H9 (cell line): Measurements from ENCODE around the gene LMTK3. TPM values are rescaled to one million over a fixed set of nuclear protein-coding genes. Genes with fewer than 3 reads are reported as not detected.

Experiments
- DNase-seq: peaks from one replicate; pipeline ENCODE4 v3.0.0-alpha.2; 2017
- H2AFZ ChIP-seq: one replicate; pipeline ENCODE4 v1.6.1; 2013; ENCODE audit warnings: mild to moderate bottlenecking, low read length, control low read depth, moderate library complexity
- H2AK5ac ChIP-seq: 2 replicates; pipeline ENCODE4 v1.6.1; 2013; ENCODE audit warnings: low read length, control low read depth, mixed read lengths; ENCODE audit not compliant: insufficient read length
- H2BK120ac ChIP-seq: one replicate; pipeline ENCODE4 v1.6.1; 2013; ENCODE audit warnings: low read depth, mild to moderate bottlenecking, low read length, control low read depth, inconsistent platforms; ENCODE audit not compliant: poor library complexity, severe bottlenecking
- H2BK12ac ChIP-seq: 2 replicates; pipeline ENCODE4 v1.6.1; 2013; ENCODE audit warnings: low read length, control low read depth, mixed read lengths, low read depth; ENCODE audit not compliant: insufficient read length
- H2BK15ac ChIP-seq: 2 replicates; pipeline ENCODE4 v1.6.1; 2013; ENCODE audit warnings: low read depth, low read length, control low read depth
- H2BK20ac ChIP-seq: one replicate; pipeline ENCODE4 v1.6.1; 2013; ENCODE audit warnings: low read depth, mild to moderate bottlenecking, low read length, control low read depth, inconsistent platforms; ENCODE audit not compliant: poor library complexity, severe bottlenecking
- H2BK5ac ChIP-seq: 2 replicates; pipeline ENCODE4 v1.6.1; 2013; ENCODE audit warnings: low read length, control low read depth, mixed read lengths; ENCODE audit not compliant: insufficient read length
- H3K14ac ChIP-seq: 2 replicates; pipeline ENCODE4 v1.6.1; 2013; ENCODE audit warnings: low read length, control low read depth; ENCODE audit not compliant: insufficient read depth
- H3K18ac ChIP-seq: 2 replicates; pipeline ENCODE4 v1.6.1; 2013; ENCODE audit warnings: low read depth, mild to moderate bottlenecking, mixed read lengths, low read length, control low read depth; ENCODE audit not compliant: insufficient read length
- H3K23ac ChIP-seq: 2 replicates; pipeline ENCODE4 v1.6.1; 2013; ENCODE audit warnings: low read length, control low read depth, mixed read lengths, low read depth; ENCODE audit not compliant: insufficient read length
- H3K23me2 ChIP-seq: 2 replicates; pipeline ENCODE4 v1.6.1; 2013; ENCODE audit warnings: low read depth, mild to moderate bottlenecking, mixed read lengths, low read length, control low read depth; ENCODE audit not compliant: insufficient read length, poor library complexity, severe bottlenecking
- H3K27ac ChIP-seq: 2 replicates; pipeline ENCODE4 v1.5.1; 2013; ENCODE audit warnings: low read length, control low read depth, mixed read lengths, low read depth; ENCODE audit not compliant: insufficient read length
- H3K27me3 ChIP-seq: 2 replicates; pipeline ENCODE4 v1.6.1; 2013; ENCODE audit warnings: low read length, control low read depth, inconsistent platforms; ENCODE audit not compliant: insufficient read depth
- H3K4ac ChIP-seq: 2 replicates; pipeline ENCODE4 v1.6.1; 2013; ENCODE audit warnings: low read depth, mild to moderate bottlenecking, control low read depth, inconsistent platforms, low read length, moderate library complexity
- H3K4me1 ChIP-seq: 2 replicates; pipeline ENCODE4 v1.6.1; 2013; ENCODE audit warnings: low read length, control low read depth, inconsistent platforms; ENCODE audit not compliant: insufficient read depth
- H3K4me2 ChIP-seq: 2 replicates; pipeline ENCODE4 v1.6.1; 2013; ENCODE audit warnings: low read length, control low read depth, mixed read lengths; ENCODE audit not compliant: insufficient read length, insufficient read depth
- H3K56ac ChIP-seq: 2 replicates; pipeline ENCODE4 v1.6.1; 2013; ENCODE audit warnings: low read depth, mild to moderate bottlenecking, mixed read lengths, low read length, control low read depth; ENCODE audit not compliant: insufficient read length
- H3K79me1 ChIP-seq: 2 replicates; pipeline ENCODE4 v1.6.1; 2013; ENCODE audit warnings: low read depth, mild to moderate bottlenecking, moderate library complexity, low read length, control low read depth, inconsistent platforms; ENCODE audit not compliant: insufficient read depth, poor library complexity, severe bottlenecking
- H3K79me2 ChIP-seq: 2 replicates; pipeline ENCODE4 v1.6.1; 2013; ENCODE audit warnings: low read length, control low read depth, inconsistent platforms; ENCODE audit not compliant: insufficient read depth
- H3K9ac ChIP-seq: 2 replicates; pipeline ENCODE4 v1.6.1; 2013; ENCODE audit warnings: low read length, control low read depth, mixed read lengths; ENCODE audit not compliant: insufficient read length; ENCODE audit errors: extremely low read depth
- H3K9me3 ChIP-seq: one replicate; pipeline ENCODE4 v1.6.1; 2013; ENCODE audit warnings: low read depth, low read length, inconsistent platforms; ENCODE audit not compliant: control insufficient read depth
- H3T11ph ChIP-seq: one replicate; pipeline ENCODE4 v1.6.1; 2013; ENCODE audit warnings: mild to moderate bottlenecking, low read length, control low read depth, inconsistent platforms
- H4K20me1 ChIP-seq: one replicate; pipeline ENCODE4 v1.6.1; 2013; ENCODE audit not compliant: control insufficient read depth, insufficient read length, insufficient read depth
- H4K5ac ChIP-seq: 2 replicates; pipeline ENCODE4 v1.6.1; 2013; ENCODE audit warnings: low read depth, mild to moderate bottlenecking, mixed read lengths, low read length, control low read depth; ENCODE audit not compliant: insufficient read length
- H4K8ac ChIP-seq: replicated peaks from 2 replicates; pipeline ENCODE4 v1.6.1; 2013; ENCODE audit warnings: low read length, control low read depth, mixed read lengths, low read depth; ENCODE audit not compliant: insufficient read length
- H4K91ac ChIP-seq: 2 replicates; pipeline ENCODE4 v1.6.1; 2013; ENCODE audit warnings: low read depth, mild to moderate bottlenecking, moderate library complexity, mixed read lengths, low read length, control low read depth; ENCODE audit not compliant: insufficient read length
- H3K27ac Mint-ChIP-seq, 3 experiments: 2 replicates in 2 of 3; 3 replicates in 1 of 3; pipeline ENCODE4 v1.8.0; 2020 to 2021; ENCODE audit warnings: mixed read lengths in 3 of 3, mild to moderate bottlenecking in 1 of 3, moderate library complexity in 1 of 3
- H3K27me3 Mint-ChIP-seq: 2 replicates; pipeline ENCODE4 v1.8.0; 2021; ENCODE audit warnings: low read depth, mild to moderate bottlenecking, moderate library complexity, mixed read lengths
- H3K36me3 Mint-ChIP-seq, 3 experiments: 2 replicates in 2 of 3; 3 replicates in 1 of 3; pipeline ENCODE4 v1.8.0; 2020 to 2021; ENCODE audit warnings: low read depth in 3 of 3, mixed read lengths in 3 of 3; ENCODE audit not compliant: insufficient read depth in 1 of 3
- H3K4me1 Mint-ChIP-seq, 2 experiments: 2 replicates each; pipeline ENCODE4 v1.8.0; 2020; ENCODE audit warnings: mixed read lengths in 2 of 2
- H3K4me3 Mint-ChIP-seq, 2 experiments: 2 replicates in 1 of 2; 3 replicates in 1 of 2; pipeline ENCODE4 v1.8.0; 2020 to 2021; ENCODE audit warnings: mild to moderate bottlenecking in 2 of 2, mixed read lengths in 2 of 2, moderate library complexity in 1 of 2
- H3K9me3 Mint-ChIP-seq, 2 experiments: 2 replicates in 1 of 2; 3 replicates in 1 of 2; pipeline ENCODE4 v1.8.0; 2020; ENCODE audit warnings: mild to moderate bottlenecking in 2 of 2, mixed read lengths in 2 of 2, moderate library complexity in 1 of 2
- WGBS: extraction: QIAGEN DNeasy Blood & Tissue Kit; methylation state at CpG from one replicate; pipeline ENCODE4 v1.1.7; 2013; ENCODE audit warnings: missing lambda C conversion rate, low lambda C conversion rate, mixed read lengths; ENCODE audit not compliant: insufficient read length; ENCODE audit errors: extremely low coverage; 5-methylcytosine and 5-hydroxymethylcytosine counted together
- total RNA-seq: library from RNA; stranded (reverse); gene quantifications from 2 replicates; pipeline ENCODE4 v1.2.1, GENCODE V29; 2021
- TF ChIP-seq, protein P1 (sequence below): fragments of 200-600 bp; sonication (generic); conservative IDR thresholded peaks from 3 replicates; pipeline ENCODE4 v1.8.0; 2021; ENCODE audit warnings: antibody characterized with exemption, mild to moderate bottlenecking

The LMTK3 gene
- total RNA-seq, 1 experiment from 2014 or later: 14.4 TPM

DNA sequence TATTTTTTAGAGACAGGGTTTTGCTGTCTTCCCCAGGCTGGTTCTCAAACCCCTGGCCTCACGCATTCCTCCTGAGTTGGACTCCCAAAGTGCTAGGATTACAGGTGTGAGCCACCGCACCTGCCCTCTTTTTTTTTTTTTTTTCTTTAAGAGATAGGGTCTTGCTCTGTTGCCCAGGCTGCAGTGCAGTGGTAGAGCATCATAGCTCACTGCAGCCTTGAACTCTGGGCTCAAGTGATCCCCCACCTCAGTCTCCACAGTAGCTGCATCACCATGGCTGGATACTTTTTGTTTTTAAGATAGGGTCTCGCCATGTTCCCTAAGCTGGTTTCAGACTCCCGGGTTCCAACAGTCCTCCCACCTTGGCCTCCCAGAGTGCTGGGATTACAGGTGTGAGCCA, 54.8 kb downstream of the LMTK3 start:
- no peak overlapping the region for H3K9ac ChIP-seq
- no peaks in the 10 kb centered on the region for H3K4me1 ChIP-seq
- no peak for DNase-seq
- no peak overlapping the region for H2AFZ ChIP-seq
- no peaks in the 10 kb centered on the region for H3K27me3 ChIP-seq
- no peak overlapping the region for H2AK5ac ChIP-seq
- Mint-ChIP-seq H3K9me3 (no peaks in the 10 kb centered on the region), H3K27ac (no peak overlapping the region), H3K27me3 (no peaks in the 10 kb centered on the region), H3K4me3 (no peak overlapping the region), H3K36me3 (peaks cover 20 to 63% (median 35%) of the 10 kb centered on the region in 3 experiments), H3K4me1 (peaks cover 6 to 7% of the 10 kb centered on the region in 2 experiments; a peak in 3 of 4 replicates)
- WGBS: no CpG with 5 or more reads among the region's 4 CpGs
- H4K8ac ChIP-seq: no peak overlapping the region
- no peak overlapping the region for H3K23ac ChIP-seq
- H3K23me2 ChIP-seq: no peaks in the 10 kb centered on the region
- H3K4me2 ChIP-seq: no peak overlapping the region
- no peak overlapping the region for H2BK20ac ChIP-seq
- H3K79me2 ChIP-seq: no peaks in the 10 kb centered on the region
- H3K56ac ChIP-seq: no peak overlapping the region
- no peak overlapping the region for H3K18ac ChIP-seq
- no peak overlapping the region for H3K14ac ChIP-seq
- no peaks in the 10 kb centered on the region for H3K79me1 ChIP-seq
- no peak overlapping the region for H2BK5ac ChIP-seq
- no peak overlapping the region for H4K91ac ChIP-seq
- H2BK12ac ChIP-seq: no peak overlapping the region
- H3K9me3 ChIP-seq: no peaks in the 10 kb centered on the region
- TF ChIP-seq, protein P1, sequence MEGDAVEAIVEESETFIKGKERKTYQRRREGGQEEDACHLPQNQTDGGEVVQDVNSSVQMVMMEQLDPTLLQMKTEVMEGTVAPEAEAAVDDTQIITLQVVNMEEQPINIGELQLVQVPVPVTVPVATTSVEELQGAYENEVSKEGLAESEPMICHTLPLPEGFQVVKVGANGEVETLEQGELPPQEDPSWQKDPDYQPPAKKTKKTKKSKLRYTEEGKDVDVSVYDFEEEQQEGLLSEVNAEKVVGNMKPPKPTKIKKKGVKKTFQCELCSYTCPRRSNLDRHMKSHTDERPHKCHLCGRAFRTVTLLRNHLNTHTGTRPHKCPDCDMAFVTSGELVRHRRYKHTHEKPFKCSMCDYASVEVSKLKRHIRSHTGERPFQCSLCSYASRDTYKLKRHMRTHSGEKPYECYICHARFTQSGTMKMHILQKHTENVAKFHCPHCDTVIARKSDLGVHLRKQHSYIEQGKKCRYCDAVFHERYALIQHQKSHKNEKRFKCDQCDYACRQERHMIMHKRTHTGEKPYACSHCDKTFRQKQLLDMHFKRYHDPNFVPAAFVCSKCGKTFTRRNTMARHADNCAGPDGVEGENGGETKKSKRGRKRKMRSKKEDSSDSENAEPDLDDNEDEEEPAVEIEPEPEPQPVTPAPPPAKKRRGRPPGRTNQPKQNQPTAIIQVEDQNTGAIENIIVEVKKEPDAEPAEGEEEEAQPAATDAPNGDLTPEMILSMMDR: no peak
- no peak overlapping the region for H3K27ac ChIP-seq
- H3K4ac ChIP-seq: no peak overlapping the region
- no peak overlapping the region for H2BK15ac ChIP-seq
- no peak overlapping the region for H3T11ph ChIP-seq
- H4K5ac ChIP-seq: no peak overlapping the region
- no peaks in the 10 kb centered on the region for H4K20me1 ChIP-seq
- no peak overlapping the region for H2BK120ac ChIP-seq
